H9 (cell line): ENCODE data around the gene ANTXR2. TPM values are rescaled to one million over a fixed set of nuclear protein-coding genes. Genes with fewer than 3 reads are reported as not detected.

Source experiments
- DNase-seq: peaks from one replicate; pipeline ENCODE4 v3.0.0-alpha.2; 2017
- H2AFZ ChIP-seq: one replicate; pipeline ENCODE4 v1.6.1; 2013; ENCODE audit warnings: mild to moderate bottlenecking, low read length, control low read depth, moderate library complexity
- H2AK5ac ChIP-seq: 2 replicates; pipeline ENCODE4 v1.6.1; 2013; ENCODE audit warnings: low read length, control low read depth, mixed read lengths; ENCODE audit not compliant: insufficient read length
- H2BK120ac ChIP-seq: one replicate; pipeline ENCODE4 v1.6.1; 2013; ENCODE audit warnings: low read depth, mild to moderate bottlenecking, low read length, control low read depth, inconsistent platforms; ENCODE audit not compliant: poor library complexity, severe bottlenecking
- H2BK12ac ChIP-seq: 2 replicates; pipeline ENCODE4 v1.6.1; 2013; ENCODE audit warnings: low read length, control low read depth, mixed read lengths, low read depth; ENCODE audit not compliant: insufficient read length
- H2BK15ac ChIP-seq: 2 replicates; pipeline ENCODE4 v1.6.1; 2013; ENCODE audit warnings: low read depth, low read length, control low read depth
- H2BK20ac ChIP-seq: one replicate; pipeline ENCODE4 v1.6.1; 2013; ENCODE audit warnings: low read depth, mild to moderate bottlenecking, low read length, control low read depth, inconsistent platforms; ENCODE audit not compliant: poor library complexity, severe bottlenecking
- H2BK5ac ChIP-seq: 2 replicates; pipeline ENCODE4 v1.6.1; 2013; ENCODE audit warnings: low read length, control low read depth, mixed read lengths; ENCODE audit not compliant: insufficient read length
- H3K14ac ChIP-seq: 2 replicates; pipeline ENCODE4 v1.6.1; 2013; ENCODE audit warnings: low read length, control low read depth; ENCODE audit not compliant: insufficient read depth
- H3K18ac ChIP-seq: 2 replicates; pipeline ENCODE4 v1.6.1; 2013; ENCODE audit warnings: low read depth, mild to moderate bottlenecking, mixed read lengths, low read length, control low read depth; ENCODE audit not compliant: insufficient read length
- H3K23ac ChIP-seq: 2 replicates; pipeline ENCODE4 v1.6.1; 2013; ENCODE audit warnings: low read length, control low read depth, mixed read lengths, low read depth; ENCODE audit not compliant: insufficient read length
- H3K23me2 ChIP-seq: 2 replicates; pipeline ENCODE4 v1.6.1; 2013; ENCODE audit warnings: low read depth, mild to moderate bottlenecking, mixed read lengths, low read length, control low read depth; ENCODE audit not compliant: insufficient read length, poor library complexity, severe bottlenecking
- H3K27ac ChIP-seq: 2 replicates; pipeline ENCODE4 v1.5.1; 2013; ENCODE audit warnings: low read length, control low read depth, mixed read lengths, low read depth; ENCODE audit not compliant: insufficient read length
- H3K27me3 ChIP-seq: 2 replicates; pipeline ENCODE4 v1.6.1; 2013; ENCODE audit warnings: low read length, control low read depth, inconsistent platforms; ENCODE audit not compliant: insufficient read depth
- H3K4ac ChIP-seq: 2 replicates; pipeline ENCODE4 v1.6.1; 2013; ENCODE audit warnings: low read depth, mild to moderate bottlenecking, control low read depth, inconsistent platforms, low read length, moderate library complexity
- H3K4me1 ChIP-seq: 2 replicates; pipeline ENCODE4 v1.6.1; 2013; ENCODE audit warnings: low read length, control low read depth, inconsistent platforms; ENCODE audit not compliant: insufficient read depth
- H3K4me2 ChIP-seq: 2 replicates; pipeline ENCODE4 v1.6.1; 2013; ENCODE audit warnings: low read length, control low read depth, mixed read lengths; ENCODE audit not compliant: insufficient read length, insufficient read depth
- H3K56ac ChIP-seq: 2 replicates; pipeline ENCODE4 v1.6.1; 2013; ENCODE audit warnings: low read depth, mild to moderate bottlenecking, mixed read lengths, low read length, control low read depth; ENCODE audit not compliant: insufficient read length
- H3K79me1 ChIP-seq: 2 replicates; pipeline ENCODE4 v1.6.1; 2013; ENCODE audit warnings: low read depth, mild to moderate bottlenecking, moderate library complexity, low read length, control low read depth, inconsistent platforms; ENCODE audit not compliant: insufficient read depth, poor library complexity, severe bottlenecking
- H3K79me2 ChIP-seq: 2 replicates; pipeline ENCODE4 v1.6.1; 2013; ENCODE audit warnings: low read length, control low read depth, inconsistent platforms; ENCODE audit not compliant: insufficient read depth
- H3K9ac ChIP-seq: 2 replicates; pipeline ENCODE4 v1.6.1; 2013; ENCODE audit warnings: low read length, control low read depth, mixed read lengths; ENCODE audit not compliant: insufficient read length; ENCODE audit errors: extremely low read depth
- H3K9me3 ChIP-seq: one replicate; pipeline ENCODE4 v1.6.1; 2013; ENCODE audit warnings: low read depth, low read length, inconsistent platforms; ENCODE audit not compliant: control insufficient read depth
- H3T11ph ChIP-seq: one replicate; pipeline ENCODE4 v1.6.1; 2013; ENCODE audit warnings: mild to moderate bottlenecking, low read length, control low read depth, inconsistent platforms
- H4K20me1 ChIP-seq: one replicate; pipeline ENCODE4 v1.6.1; 2013; ENCODE audit not compliant: control insufficient read depth, insufficient read length, insufficient read depth
- H4K5ac ChIP-seq: 2 replicates; pipeline ENCODE4 v1.6.1; 2013; ENCODE audit warnings: low read depth, mild to moderate bottlenecking, mixed read lengths, low read length, control low read depth; ENCODE audit not compliant: insufficient read length
- H4K8ac ChIP-seq: replicated peaks from 2 replicates; pipeline ENCODE4 v1.6.1; 2013; ENCODE audit warnings: low read length, control low read depth, mixed read lengths, low read depth; ENCODE audit not compliant: insufficient read length
- H4K91ac ChIP-seq: 2 replicates; pipeline ENCODE4 v1.6.1; 2013; ENCODE audit warnings: low read depth, mild to moderate bottlenecking, moderate library complexity, mixed read lengths, low read length, control low read depth; ENCODE audit not compliant: insufficient read length
- H3K27ac Mint-ChIP-seq, 3 experiments: 2 replicates in 2 of 3; 3 replicates in 1 of 3; pipeline ENCODE4 v1.8.0; 2020 to 2021; ENCODE audit warnings: mixed read lengths in 3 of 3, mild to moderate bottlenecking in 1 of 3, moderate library complexity in 1 of 3
- H3K27me3 Mint-ChIP-seq: 2 replicates; pipeline ENCODE4 v1.8.0; 2021; ENCODE audit warnings: low read depth, mild to moderate bottlenecking, moderate library complexity, mixed read lengths
- H3K36me3 Mint-ChIP-seq, 3 experiments: 2 replicates in 2 of 3; 3 replicates in 1 of 3; pipeline ENCODE4 v1.8.0; 2020 to 2021; ENCODE audit warnings: low read depth in 3 of 3, mixed read lengths in 3 of 3; ENCODE audit not compliant: insufficient read depth in 1 of 3
- H3K4me1 Mint-ChIP-seq, 2 experiments: 2 replicates each; pipeline ENCODE4 v1.8.0; 2020; ENCODE audit warnings: mixed read lengths in 2 of 2
- H3K4me3 Mint-ChIP-seq, 2 experiments: 2 replicates in 1 of 2; 3 replicates in 1 of 2; pipeline ENCODE4 v1.8.0; 2020 to 2021; ENCODE audit warnings: mild to moderate bottlenecking in 2 of 2, mixed read lengths in 2 of 2, moderate library complexity in 1 of 2
- H3K9me3 Mint-ChIP-seq, 2 experiments: 2 replicates in 1 of 2; 3 replicates in 1 of 2; pipeline ENCODE4 v1.8.0; 2020; ENCODE audit warnings: mild to moderate bottlenecking in 2 of 2, mixed read lengths in 2 of 2, moderate library complexity in 1 of 2
- WGBS: extraction: QIAGEN DNeasy Blood & Tissue Kit; methylation state at CpG from one replicate; pipeline ENCODE4 v1.1.7; 2013; ENCODE audit warnings: missing lambda C conversion rate, low lambda C conversion rate, mixed read lengths; ENCODE audit not compliant: insufficient read length; ENCODE audit errors: extremely low coverage; 5-methylcytosine and 5-hydroxymethylcytosine counted together
- total RNA-seq: library from RNA; stranded (reverse); gene quantifications from 2 replicates; pipeline ENCODE4 v1.2.1, GENCODE V29; 2021
- TF ChIP-seq, protein P1 (sequence below): fragments of 200-600 bp; sonication (generic); conservative IDR thresholded peaks from 3 replicates; pipeline ENCODE4 v1.8.0; 2021; ENCODE audit warnings: antibody characterized with exemption, mild to moderate bottlenecking

Gene ANTXR2
- total RNA-seq, 1 experiment from 2014 or later = 4.7 TPM

DNA sequence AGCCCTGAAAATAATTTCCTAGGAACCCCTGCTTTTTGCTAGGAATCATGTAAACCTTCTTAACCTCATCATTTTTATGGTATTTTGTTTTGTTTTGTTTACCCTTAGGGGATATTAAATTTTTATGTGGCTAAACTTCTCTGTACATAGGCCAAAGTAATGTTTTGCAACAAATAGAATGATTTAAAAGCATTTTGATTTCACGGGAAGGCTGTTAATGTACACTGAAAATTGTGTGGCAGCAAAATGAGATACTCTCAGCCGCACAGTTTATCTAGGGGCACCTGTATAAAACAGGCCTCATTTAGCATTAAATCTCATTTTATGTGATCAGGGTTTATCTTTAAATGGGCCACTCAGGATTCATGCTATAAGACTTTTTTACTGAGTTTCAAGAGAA lies 175.0 kb downstream of the ANTXR2 start:
- Histone ChIP-seq H3T11ph (no peak overlapping the region), H3K23ac (no peak overlapping the region), H2BK20ac (no peak overlapping the region), H2BK120ac (no peak overlapping the region), H2BK5ac (no peak overlapping the region), H3K18ac (no peak overlapping the region), H3K9me3 (no peaks in the 10 kb centered on the region), H3K27me3 (no peaks in the 10 kb centered on the region), H2BK15ac (no peak overlapping the region), H3K23me2 (no peaks in the 10 kb centered on the region), H3K27ac (no peak overlapping the region), H4K8ac (no peak overlapping the region), H3K9ac (no peak overlapping the region), H2AK5ac (no peak overlapping the region), H3K4ac (no peak overlapping the region), H4K20me1 (no peaks in the 10 kb centered on the region), H4K5ac (no peak overlapping the region), H2AFZ (no peak overlapping the region), H3K4me1 (no peaks in the 10 kb centered on the region), H4K91ac (no peak overlapping the region), H3K4me2 (no peak overlapping the region), H2BK12ac (no peak overlapping the region), H3K56ac (no peak overlapping the region), H3K79me1 (no peaks in the 10 kb centered on the region), H3K14ac (no peak overlapping the region), H3K79me2 (no peaks in the 10 kb centered on the region)
- Mint-ChIP-seq H3K36me3 (peaks cover 0 to 5% (median 2%) of the 10 kb centered on the region in 3 experiments; a peak in 2 of 7 replicates), H3K27ac (no peak overlapping the region), H3K4me1 (peaks cover 10 to 12% of the 10 kb centered on the region in 2 experiments), H3K9me3 (peaks cover 2 to 5% of the 10 kb centered on the region in 2 experiments; a peak in 3 of 5 replicates), H3K27me3 (no peaks in the 10 kb centered on the region), H3K4me3 (no peak overlapping the region)
- TF ChIP-seq, protein P1, sequence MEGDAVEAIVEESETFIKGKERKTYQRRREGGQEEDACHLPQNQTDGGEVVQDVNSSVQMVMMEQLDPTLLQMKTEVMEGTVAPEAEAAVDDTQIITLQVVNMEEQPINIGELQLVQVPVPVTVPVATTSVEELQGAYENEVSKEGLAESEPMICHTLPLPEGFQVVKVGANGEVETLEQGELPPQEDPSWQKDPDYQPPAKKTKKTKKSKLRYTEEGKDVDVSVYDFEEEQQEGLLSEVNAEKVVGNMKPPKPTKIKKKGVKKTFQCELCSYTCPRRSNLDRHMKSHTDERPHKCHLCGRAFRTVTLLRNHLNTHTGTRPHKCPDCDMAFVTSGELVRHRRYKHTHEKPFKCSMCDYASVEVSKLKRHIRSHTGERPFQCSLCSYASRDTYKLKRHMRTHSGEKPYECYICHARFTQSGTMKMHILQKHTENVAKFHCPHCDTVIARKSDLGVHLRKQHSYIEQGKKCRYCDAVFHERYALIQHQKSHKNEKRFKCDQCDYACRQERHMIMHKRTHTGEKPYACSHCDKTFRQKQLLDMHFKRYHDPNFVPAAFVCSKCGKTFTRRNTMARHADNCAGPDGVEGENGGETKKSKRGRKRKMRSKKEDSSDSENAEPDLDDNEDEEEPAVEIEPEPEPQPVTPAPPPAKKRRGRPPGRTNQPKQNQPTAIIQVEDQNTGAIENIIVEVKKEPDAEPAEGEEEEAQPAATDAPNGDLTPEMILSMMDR = no peak
- no peak for DNase-seq
- no CpG with 5 or more reads among the region's 2 CpGs for WGBS
